Measurements from ENCODE around the gene GOLGA8G. TPM values are rescaled to one million over a fixed set of nuclear protein-coding genes. Genes with fewer than 3 reads are reported as not detected.
"Not testable (repeated sequence)": the region's sequence is repeated elsewhere in the genome, so short reads cannot be mapped to it uniquely, and the experiment has no call there.

GOLGA8G gene, protein sequence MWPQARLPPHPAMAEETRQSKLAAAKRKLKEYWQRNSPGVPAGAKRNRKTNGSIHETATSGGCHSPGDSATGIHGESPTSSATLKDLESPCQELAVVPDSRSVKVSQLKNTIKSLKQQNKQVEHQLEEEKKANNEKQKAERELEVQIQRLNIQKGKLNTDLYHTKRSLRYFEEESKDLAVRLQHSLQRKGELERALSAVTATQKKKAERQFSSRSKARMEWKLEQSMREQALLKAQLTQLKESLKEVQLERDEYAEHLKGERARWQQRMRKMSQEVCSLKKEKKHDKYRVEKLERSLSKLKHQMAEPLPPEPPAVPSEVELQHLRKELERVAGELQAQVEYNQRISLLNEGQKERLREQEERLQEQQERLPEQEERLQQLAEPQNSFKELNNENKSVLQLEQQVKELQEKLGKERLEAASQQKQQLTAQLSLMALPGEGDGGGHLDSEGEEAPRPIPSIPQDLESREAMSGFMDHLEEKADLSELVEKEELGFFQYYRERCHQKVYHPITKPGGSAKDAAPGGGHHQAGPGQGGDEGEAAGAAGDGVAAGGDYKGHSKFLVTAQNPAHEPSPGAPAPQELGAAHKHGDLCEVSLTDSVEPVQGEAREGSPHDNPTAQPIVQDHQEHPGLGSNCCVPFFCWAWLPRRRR
- polyA plus RNA-seq (2012; ENCODE audit: insufficient read depth, insufficient read length), result not detected

DNA sequence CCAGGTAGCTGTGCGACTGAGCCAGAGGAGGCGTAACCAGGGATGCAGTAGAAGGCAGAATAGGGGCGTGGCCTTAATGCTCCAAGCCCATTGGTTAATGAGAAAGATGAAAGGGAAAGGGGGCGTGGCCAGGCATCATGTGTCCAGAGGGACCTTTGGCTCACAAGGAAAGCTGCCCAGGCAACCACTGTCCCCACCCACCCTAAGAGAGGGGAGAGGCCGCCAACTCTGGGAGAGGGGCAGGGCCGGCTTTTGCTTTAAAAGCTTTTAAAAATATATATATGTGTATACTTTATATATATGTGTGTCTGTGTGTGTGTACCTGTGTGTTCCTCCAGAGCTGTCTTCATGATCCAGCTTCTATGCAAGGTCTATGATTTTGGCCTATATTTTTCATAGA lies at the start of gene GOLGA8G:
TSS of gene GOLGA8G (minus strand) at position 18 of the 400 bp plus-strand sequence. CDS start 62 bp downstream, outside the sequence.
- not testable (repeated sequence) for H3K4me3 ChIP-seq (ENCODE audit: low read length); DNase-seq (ENCODE audit: low read depth, low spot score)

DNA sequence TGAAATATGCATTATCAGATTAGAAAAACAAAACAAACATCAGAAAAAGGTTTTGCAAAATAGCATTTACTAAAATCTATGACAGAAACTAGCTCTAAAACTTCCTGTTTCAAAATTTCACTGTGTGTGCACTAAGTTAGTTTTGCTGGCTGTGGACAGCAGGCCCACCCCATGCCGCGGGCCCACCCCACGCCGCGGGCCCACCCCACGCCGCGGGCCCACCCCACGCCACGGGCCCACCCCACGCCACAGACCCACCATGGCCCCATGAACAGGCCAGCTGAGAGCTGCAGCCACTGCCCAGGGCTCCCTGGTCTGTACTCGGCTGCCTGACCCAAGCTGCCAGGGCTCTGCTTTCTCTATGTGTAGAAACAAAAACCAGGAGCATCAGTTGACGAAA lies 40.6 kb upstream of the GOLGA8G start:
- H3K4me3 ChIP-seq (ENCODE audit: low read length); DNase-seq (ENCODE audit: low read depth, low spot score): not testable (repeated sequence)

DNA sequence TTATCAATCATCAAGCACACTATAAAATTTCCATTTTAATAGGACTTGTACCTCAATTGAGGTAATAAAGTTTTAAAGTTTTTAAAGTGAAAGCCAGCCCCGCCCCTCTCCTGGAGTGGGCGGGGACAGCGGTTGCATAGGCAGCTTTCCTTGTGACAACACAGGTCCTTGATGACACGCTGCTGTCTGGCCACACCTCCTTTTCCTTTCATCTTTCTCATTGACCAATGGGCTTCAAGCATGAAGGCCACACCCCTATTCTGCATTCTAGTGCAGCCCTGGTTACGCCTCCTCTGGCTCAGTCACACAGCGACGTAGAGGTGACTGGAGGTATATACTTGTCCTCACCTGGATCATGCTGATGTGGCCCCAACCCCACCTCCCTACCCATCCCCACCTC lies 20.5 kb upstream of the GOLGA8G start, which contains the start of gene GOLGA6L25:
TSS of gene GOLGA6L25 (plus strand) at position 301 of the 400 bp plus-strand sequence. CDS start at position 362, 61 bp downstream.
- H3K4me3 ChIP-seq (ENCODE audit: low read length); DNase-seq (ENCODE audit: low read depth, low spot score): not testable (repeated sequence)

DNA sequence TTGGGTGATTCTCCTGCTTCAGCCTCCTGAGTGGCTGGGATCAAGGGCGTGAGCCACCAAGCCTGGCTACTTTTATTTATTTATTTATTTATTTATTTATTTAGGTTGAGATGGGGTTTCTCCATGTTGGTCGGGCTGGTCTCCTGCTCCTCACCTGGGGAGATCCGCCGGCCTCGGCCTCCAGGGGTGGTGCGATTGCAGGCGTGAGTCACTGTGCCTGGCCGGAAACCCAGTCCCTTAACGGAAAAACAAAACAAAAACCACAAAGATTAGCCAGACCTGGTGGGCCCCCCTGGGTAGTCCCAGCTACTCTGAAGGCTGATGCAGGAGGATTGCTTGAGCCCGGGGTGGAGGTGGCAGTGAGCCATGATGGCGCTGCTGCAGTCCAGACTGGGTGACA lies 17.6 kb downstream of the GOLGA8G start:
- not testable (repeated sequence) for DNase-seq (ENCODE audit: low read depth, low spot score); H3K4me3 ChIP-seq (ENCODE audit: low read length)

DNA sequence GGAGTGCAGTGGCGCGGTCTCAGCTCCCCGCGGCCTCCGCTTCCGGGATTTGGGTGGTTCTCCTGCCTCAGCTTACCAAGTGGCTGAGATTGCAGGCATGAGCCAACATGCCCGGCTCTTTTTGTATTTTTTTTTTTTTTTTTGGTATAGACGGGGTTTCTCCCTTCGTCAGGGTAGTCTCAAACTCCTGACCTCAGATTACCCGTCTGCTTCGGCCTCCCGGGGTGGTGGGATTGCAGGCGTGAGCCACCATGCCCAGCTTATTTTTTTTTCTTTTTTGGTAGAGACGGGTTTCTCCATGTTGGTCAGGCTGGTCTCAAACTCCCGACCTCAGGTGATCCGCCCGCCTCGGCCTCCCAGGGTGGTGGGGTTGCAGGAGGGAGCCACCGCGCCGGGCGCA lies 18.6 kb downstream of the GOLGA8G start:
- not testable (repeated sequence) for H3K4me3 ChIP-seq (ENCODE audit: low read length); DNase-seq (ENCODE audit: low read depth, low spot score)

DNA sequence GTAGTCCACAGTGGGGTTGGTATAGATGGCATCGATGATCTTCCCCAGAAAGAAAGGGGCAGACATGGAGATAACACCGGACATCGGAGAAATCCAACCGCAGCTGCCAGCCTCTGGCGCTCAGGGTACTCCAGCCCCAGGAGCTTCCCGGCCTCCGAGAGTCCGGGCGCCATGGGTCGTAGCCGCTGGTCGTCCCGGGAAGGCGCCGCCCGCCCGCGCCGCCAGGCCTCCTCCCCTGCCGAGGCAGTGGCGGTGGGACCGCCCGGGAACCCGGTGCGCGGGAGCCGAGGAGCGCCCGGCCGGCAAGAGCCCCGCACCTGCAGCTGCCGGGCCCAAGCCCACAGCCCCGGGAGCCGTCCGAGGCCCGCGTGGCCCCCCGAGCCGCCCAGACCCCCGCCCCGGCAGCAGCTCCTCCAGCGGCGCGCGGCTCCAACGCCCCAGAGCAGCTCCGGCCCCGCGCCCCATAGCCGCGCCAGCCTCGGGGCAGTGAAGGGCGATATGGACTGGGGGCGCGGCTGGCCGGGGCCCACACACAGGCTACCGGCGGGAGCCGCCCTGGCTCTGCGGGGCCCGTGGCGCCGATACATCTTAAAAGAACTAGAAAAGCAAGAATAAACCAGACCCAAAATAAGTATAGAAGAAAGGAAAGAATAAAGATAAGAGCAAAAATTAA lies 24.4 kb downstream of the GOLGA8G start:
- not testable (repeated sequence) for DNase-seq (ENCODE audit: low read depth, low spot score); H3K4me3 ChIP-seq (ENCODE audit: low read length)

DNA sequence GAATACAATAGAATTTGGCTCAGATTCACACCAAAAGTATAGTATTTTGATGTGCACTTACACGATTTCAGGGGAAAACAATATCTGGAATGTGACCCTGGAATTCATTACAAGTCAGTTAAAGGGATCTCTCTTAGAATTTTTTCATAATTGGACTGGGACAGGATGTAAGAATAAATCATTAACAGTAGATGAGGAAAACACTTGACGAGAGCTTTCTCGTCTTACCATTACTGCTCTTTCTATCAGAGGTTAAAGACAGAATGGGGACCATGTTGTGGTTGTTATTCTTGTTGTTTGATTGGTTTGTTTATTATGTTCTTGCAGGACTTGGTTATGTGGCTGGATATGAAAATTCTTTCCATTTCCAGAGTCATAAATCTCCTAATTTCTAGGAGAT lies 51.4 kb downstream of the GOLGA8G start:
- not testable (repeated sequence) for DNase-seq (ENCODE audit: low read depth, low spot score); H3K4me3 ChIP-seq (ENCODE audit: low read length)

All from Jurkat, Clone E6-1 (cell line).